SK-N-SH treated with all-trans-retinoic acid at 6 μM for 48 hours (cell line): Measurements from ENCODE around the gene BCAS4.

Source experiments
- ATAC-seq: fragments of 200-7000 bp; cut with Tn5 transposase; 3 replicates; pipeline ENCODE4 v1.9.1; 2020; ENCODE audit warnings: mild to moderate bottlenecking, moderate library complexity
- CSDC2 ChIP-seq: fragments of 250-450 bp; sonication (Bioruptor Pico); IDR thresholded peaks from 2 replicates; pipeline ENCODE4 v1.5.0; 2020; ENCODE audit warnings: mild to moderate bottlenecking, moderate library complexity
- ESRRG ChIP-seq: fragments of 250-450 bp; sonication (Bioruptor Pico); IDR thresholded peaks from 2 replicates; pipeline ENCODE4 v1.6.1; 2021; ENCODE audit warnings: mild to moderate bottlenecking
- GLIS3 ChIP-seq: fragments of 250-450 bp; sonication (Bioruptor Pico); IDR thresholded peaks from 2 replicates; pipeline ENCODE4 v1.5.0; 2020; ENCODE audit warnings: mild to moderate bottlenecking, moderate library complexity
- ISL1 ChIP-seq: fragments of 250-450 bp; sonication (Bioruptor Pico); IDR thresholded peaks from 2 replicates; pipeline ENCODE4 v2.1.2; 2022; ENCODE audit warnings: mild to moderate bottlenecking, moderate library complexity
- OSR1 ChIP-seq: fragments of 250-450 bp; sonication (Bioruptor Pico); IDR thresholded peaks from 2 replicates; pipeline ENCODE4 v1.8.0; 2022; ENCODE audit warnings: moderate library complexity, mild to moderate bottlenecking, inconsistent platforms
- PPARA ChIP-seq: fragments of 250-450 bp; sonication (Bioruptor Pico); IDR thresholded peaks from 2 replicates; pipeline ENCODE4 v1.5.0; 2020; ENCODE audit warnings: mild to moderate bottlenecking, borderline replicate concordance
- RARB ChIP-seq: fragments of 250-450 bp; sonication (Bioruptor Pico); IDR thresholded peaks from 2 replicates; pipeline ENCODE4 v1.8.0; 2021; ENCODE audit warnings: mild to moderate bottlenecking, moderate library complexity
- SNAI2 ChIP-seq: fragments of 250-450 bp; sonication (Bioruptor Pico); IDR thresholded peaks from 2 replicates; pipeline ENCODE4 v1.5.0; 2020; ENCODE audit warnings: mild to moderate bottlenecking, moderate library complexity
- TCF4 ChIP-seq: fragments of 250-450 bp; sonication (Bioruptor Pico); IDR thresholded peaks from 2 replicates; pipeline ENCODE4 v1.8.0; 2021; ENCODE audit warnings: mild to moderate bottlenecking, moderate library complexity, borderline replicate concordance
- TOX ChIP-seq: fragments of 250-450 bp; sonication (Bioruptor Pico); IDR thresholded peaks from 2 replicates; pipeline ENCODE4 v1.8.0; 2021; ENCODE audit warnings: mild to moderate bottlenecking, moderate library complexity, borderline replicate concordance
- ZC3H10 ChIP-seq: fragments of 250-450 bp; sonication (Bioruptor Pico); IDR thresholded peaks from 2 replicates; pipeline ENCODE4 v1.5.1; 2021; ENCODE audit warnings: mild to moderate bottlenecking, moderate library complexity
- ZFP3 ChIP-seq: fragments of 250-450 bp; sonication (Bioruptor Pico); IDR thresholded peaks from 2 replicates; pipeline ENCODE4 v1.5.0; 2020; ENCODE audit warnings: mild to moderate bottlenecking, moderate library complexity
- ZFP30 ChIP-seq: fragments of 450-650 bp; formaldehyde crosslinking; IDR thresholded peaks from 2 replicates; pipeline ENCODE4 v1.5.0; 2022; ENCODE audit warnings: mild to moderate bottlenecking, moderate library complexity
- ZNF565 ChIP-seq: fragments of 450-650 bp; formaldehyde crosslinking; conservative IDR thresholded peaks from 2 replicates; pipeline ENCODE4 v1.5.0; 2020; ENCODE audit warnings: low read depth, mild to moderate bottlenecking, moderate library complexity
- ZNF70 ChIP-seq: fragments of 450-650 bp; formaldehyde crosslinking; IDR thresholded peaks from 2 replicates; pipeline ENCODE4 v1.5.0; 2020; ENCODE audit warnings: mild to moderate bottlenecking, moderate library complexity
- ZNF8 ChIP-seq: fragments of 450-650 bp; formaldehyde crosslinking; IDR thresholded peaks from 2 replicates; pipeline ENCODE4 v1.5.0; 2020; ENCODE audit warnings: mild to moderate bottlenecking, moderate library complexity
- TF ChIP-seq, protein P1 (sequence below): fragments of 250-450 bp; sonication (Bioruptor Pico); IDR thresholded peaks from 2 replicates; pipeline ENCODE4 v1.5.1; 2020; ENCODE audit warnings: low read depth, mild to moderate bottlenecking, moderate library complexity
- TF ChIP-seq, protein P2 (sequence below): fragments of 250-450 bp; sonication (Bioruptor Pico); IDR thresholded peaks from 2 replicates; pipeline ENCODE4 v1.5.1; 2021; ENCODE audit warnings: mild to moderate bottlenecking, moderate library complexity
- TF ChIP-seq, protein P3 (sequence below): fragments of 250-450 bp; sonication (Bioruptor Pico); IDR thresholded peaks from 2 replicates; pipeline ENCODE4 v1.8.0; 2020; ENCODE audit warnings: mild to moderate bottlenecking, moderate library complexity, borderline replicate concordance
- TF ChIP-seq, protein P4 (sequence below): fragments of 250-450 bp; sonication (Bioruptor Pico); IDR thresholded peaks from 2 replicates; pipeline ENCODE4 v1.8.0; 2021; ENCODE audit warnings: low read depth, mild to moderate bottlenecking, moderate library complexity, borderline replicate concordance

Gene BCAS4

DNA sequence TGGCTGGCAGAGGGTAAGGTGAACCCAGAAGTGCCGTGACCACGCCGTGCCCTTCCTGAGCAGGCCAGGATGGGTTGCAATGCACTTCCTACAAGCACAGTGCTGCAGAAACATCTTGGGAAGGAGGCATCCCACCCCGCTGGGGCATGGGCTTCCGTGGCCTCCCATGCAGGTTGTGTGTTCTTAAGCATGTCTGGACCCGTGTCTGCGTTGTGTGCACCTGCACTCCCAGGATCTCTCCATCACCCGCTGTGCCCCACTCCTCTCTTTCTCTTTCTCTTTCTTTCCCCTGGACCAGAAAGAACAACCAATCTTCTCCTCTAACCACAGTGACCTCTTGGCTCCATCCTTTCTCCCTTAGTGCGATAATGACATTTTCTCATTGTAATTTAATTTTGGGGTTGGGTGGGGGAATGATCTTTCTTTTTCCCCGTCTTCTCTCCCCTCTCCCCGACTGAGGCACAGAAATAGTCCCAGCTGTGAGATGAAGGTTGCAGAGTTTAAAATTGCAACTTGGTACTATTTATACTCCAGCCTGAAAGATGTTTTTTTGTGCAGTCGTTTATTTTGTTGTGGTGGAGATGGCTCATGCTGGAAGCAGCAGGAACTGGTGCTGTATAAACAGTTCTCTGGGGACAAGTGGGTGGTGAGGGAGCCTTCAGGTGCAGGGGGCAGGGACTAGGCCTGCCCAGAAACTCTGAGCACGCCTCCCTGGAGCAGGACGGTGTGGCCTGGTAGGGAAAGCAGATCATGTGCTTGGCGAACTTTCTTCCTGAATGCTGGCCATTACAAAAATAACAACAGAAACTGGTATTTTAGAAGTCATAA, 20.5 kb downstream of the BCAS4 start:
- TF ChIP-seq, protein P1, sequence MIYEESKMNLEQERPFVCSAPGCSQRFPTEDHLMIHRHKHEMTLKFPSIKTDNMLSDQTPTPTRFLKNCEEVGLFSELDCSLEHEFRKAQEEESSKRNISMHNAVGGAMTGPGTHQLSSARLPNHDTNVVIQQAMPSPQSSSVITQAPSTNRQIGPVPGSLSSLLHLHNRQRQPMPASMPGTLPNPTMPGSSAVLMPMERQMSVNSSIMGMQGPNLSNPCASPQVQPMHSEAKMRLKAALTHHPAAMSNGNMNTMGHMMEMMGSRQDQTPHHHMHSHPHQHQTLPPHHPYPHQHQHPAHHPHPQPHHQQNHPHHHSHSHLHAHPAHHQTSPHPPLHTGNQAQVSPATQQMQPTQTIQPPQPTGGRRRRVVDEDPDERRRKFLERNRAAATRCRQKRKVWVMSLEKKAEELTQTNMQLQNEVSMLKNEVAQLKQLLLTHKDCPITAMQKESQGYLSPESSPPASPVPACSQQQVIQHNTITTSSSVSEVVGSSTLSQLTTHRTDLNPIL (CRISPR knock-in tag) = no peak
- TF ChIP-seq TOX (no peak), RARB (no peak), ISL1 (CRISPR knock-in tag) (no peak), ZFP3 (CRISPR knock-in tag) (no peak), ZNF565 (CRISPR knock-in tag) (no peak), SNAI2 (no peak), TCF4 (CRISPR knock-in tag) (no peak), GLIS3 (CRISPR knock-in tag) (no peak), OSR1 (CRISPR knock-in tag) (no peak), ZNF8 (CRISPR knock-in tag) (no peak), PPARA (CRISPR knock-in tag) (no peak), ESRRG (CRISPR knock-in tag) (no peak), CSDC2 (no peak), ZFP30 (CRISPR knock-in tag) (no peak)
- TF ChIP-seq, protein P2, sequence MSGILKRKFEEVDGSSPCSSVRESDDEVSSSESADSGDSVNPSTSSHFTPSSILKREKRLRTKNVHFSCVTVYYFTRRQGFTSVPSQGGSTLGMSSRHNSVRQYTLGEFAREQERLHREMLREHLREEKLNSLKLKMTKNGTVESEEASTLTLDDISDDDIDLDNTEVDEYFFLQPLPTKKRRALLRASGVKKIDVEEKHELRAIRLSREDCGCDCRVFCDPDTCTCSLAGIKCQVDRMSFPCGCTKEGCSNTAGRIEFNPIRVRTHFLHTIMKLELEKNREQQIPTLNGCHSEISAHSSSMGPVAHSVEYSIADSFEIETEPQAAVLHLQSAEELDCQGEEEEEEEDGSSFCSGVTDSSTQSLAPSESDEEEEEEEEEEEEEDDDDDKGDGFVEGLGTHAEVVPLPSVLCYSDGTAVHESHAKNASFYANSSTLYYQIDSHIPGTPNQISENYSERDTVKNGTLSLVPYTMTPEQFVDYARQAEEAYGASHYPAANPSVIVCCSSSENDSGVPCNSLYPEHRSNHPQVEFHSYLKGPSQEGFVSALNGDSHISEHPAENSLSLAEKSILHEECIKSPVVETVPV (CRISPR knock-in tag) = no peak
- TF ChIP-seq, protein P3, sequence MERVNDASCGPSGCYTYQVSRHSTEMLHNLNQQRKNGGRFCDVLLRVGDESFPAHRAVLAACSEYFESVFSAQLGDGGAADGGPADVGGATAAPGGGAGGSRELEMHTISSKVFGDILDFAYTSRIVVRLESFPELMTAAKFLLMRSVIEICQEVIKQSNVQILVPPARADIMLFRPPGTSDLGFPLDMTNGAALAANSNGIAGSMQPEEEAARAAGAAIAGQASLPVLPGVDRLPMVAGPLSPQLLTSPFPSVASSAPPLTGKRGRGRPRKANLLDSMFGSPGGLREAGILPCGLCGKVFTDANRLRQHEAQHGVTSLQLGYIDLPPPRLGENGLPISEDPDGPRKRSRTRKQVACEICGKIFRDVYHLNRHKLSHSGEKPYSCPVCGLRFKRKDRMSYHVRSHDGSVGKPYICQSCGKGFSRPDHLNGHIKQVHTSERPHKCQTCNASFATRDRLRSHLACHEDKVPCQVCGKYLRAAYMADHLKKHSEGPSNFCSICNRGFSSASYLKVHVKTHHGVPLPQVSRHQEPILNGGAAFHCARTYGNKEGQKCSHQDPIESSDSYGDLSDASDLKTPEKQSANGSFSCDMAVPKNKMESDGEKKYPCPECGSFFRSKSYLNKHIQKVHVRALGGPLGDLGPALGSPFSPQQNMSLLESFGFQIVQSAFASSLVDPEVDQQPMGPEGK (CRISPR knock-in tag) = no peak
- TF ChIP-seq, protein P4, sequence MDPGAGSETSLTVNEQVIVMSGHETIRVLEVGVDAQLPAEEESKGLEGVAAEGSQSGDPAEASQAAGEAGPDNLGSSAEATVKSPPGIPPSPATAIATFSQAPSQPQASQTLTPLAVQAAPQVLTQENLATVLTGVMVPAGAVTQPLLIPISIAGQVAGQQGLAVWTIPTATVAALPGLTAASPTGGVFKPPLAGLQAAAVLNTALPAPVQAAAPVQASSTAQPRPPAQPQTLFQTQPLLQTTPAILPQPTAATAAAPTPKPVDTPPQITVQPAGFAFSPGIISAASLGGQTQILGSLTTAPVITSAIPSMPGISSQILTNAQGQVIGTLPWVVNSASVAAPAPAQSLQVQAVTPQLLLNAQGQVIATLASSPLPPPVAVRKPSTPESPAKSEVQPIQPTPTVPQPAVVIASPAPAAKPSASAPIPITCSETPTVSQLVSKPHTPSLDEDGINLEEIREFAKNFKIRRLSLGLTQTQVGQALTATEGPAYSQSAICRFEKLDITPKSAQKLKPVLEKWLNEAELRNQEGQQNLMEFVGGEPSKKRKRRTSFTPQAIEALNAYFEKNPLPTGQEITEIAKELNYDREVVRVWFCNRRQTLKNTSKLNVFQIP (CRISPR knock-in tag) = no peak
- no peak for ATAC-seq

DNA sequence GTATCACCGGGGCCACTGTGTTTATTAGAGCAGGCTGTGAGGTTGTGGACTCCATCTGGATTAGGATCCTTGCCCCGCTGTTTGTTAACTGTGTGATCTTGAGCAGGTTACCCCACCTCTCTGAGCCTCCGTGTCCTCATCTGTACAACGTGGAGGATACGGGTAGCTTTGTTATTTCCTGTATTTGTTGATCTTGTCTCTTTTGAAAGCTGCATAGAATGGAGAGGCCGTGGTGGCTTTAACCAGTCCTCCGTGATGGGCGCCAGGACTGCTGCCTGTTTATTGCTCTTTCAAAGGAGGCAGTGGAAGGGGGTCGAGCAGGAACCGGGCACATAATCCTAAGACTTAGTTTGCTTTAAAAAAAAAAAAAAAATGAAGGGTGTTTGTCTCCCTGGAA, 22.9 kb downstream of the BCAS4 start:
- TF ChIP-seq ZNF70 (CRISPR knock-in tag) (no peak), OSR1 (CRISPR knock-in tag) (no peak), CSDC2 (no peak), ZNF8 (CRISPR knock-in tag) (no peak), SNAI2 (no peak), PPARA (CRISPR knock-in tag) (no peak), RARB (no peak), ZC3H10 (no peak), TCF4 (CRISPR knock-in tag) (no peak), ZFP3 (CRISPR knock-in tag) (no peak), ESRRG (CRISPR knock-in tag) (no peak), ZFP30 (CRISPR knock-in tag) (no peak)
- TF ChIP-seq, protein P3 (CRISPR knock-in tag) = no peak
- TF ChIP-seq, protein P2 (CRISPR knock-in tag) = no peak
- TF ChIP-seq, protein P1 (CRISPR knock-in tag) = no peak
- ATAC-seq = no peak
